GM19467 (cell line): ENCODE results near the gene SETD7.

Experiments
- ATAC-seq: cut with Tn5 transposase; IDR thresholded peaks from one replicate; pipeline ENCODE4 v1.9.1; 2021; ENCODE audit warnings: mild to moderate bottlenecking, moderate library complexity; ENCODE audit not compliant: unreplicated experiment

SETD7 gene

DNA sequence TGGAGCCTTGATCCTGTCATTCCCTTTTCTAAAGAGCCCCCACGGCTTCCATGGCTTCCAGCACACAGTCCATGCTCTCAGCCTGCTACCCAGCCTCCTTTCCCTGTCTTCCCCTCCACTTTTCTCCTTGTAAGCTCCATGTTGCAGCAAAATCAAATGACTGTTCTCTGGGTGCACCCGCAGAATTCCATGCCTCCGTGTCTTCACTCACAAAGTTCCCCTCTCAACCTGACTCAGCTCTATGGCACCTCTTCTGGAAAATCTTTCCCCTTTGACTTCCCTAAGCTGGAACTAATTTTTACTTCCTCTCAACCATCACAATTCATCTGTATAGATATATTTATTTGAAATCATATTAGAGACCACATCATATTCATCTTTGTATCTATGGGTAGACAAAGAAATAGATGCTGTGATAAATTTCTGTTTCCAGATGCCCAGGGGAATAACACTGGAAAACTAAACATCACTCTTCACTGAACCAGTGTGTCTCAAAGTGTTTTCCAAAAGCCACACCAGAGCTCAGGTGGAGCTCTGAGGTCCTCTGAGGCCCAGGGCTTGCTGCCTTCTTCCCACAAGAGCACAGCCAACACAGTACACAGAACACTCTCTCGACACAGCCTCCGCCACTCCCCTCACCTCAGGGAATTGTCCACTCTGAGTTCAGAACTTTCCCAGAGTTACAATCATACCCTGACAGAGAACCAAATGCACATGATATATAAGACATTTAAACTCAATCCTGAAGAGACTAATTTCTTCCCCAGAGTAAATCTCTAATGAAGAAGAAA is 3.3 kb downstream of the SETD7 start:
- no peak for ATAC-seq

DNA sequence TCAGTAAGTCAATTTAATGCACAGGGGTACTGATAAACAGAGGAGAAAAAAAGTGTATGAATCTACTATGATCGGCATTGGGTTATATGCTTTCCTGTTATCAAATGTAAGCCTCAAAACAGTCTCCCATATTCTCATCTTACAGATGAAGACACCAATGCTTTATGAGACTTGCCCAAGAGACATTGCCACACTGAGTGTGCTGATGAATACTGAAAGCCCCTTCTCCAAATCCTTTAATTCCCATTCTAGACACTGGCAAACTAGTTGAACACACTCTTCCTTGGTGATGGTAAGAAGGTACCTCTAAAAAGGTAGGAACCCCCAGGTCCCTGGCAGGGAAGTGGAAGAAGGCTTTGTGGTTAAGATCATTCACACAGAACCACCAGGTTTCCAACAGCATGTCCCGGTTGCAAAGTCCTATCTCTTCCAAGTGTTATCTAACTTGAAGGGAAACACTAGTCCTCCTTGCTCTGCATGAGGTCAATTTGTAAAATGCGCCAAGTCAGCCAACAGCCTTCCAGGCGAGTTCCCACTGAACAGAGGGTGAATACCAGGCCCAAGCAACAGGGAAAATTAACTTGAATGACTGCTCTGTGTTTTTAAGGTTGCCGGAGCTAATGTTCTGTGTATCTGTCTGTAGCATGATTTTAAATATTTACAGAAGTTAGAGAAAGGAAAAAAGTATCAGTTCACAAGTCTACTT is 5.1 kb downstream of the SETD7 start:
- ATAC-seq = no peak

DNA sequence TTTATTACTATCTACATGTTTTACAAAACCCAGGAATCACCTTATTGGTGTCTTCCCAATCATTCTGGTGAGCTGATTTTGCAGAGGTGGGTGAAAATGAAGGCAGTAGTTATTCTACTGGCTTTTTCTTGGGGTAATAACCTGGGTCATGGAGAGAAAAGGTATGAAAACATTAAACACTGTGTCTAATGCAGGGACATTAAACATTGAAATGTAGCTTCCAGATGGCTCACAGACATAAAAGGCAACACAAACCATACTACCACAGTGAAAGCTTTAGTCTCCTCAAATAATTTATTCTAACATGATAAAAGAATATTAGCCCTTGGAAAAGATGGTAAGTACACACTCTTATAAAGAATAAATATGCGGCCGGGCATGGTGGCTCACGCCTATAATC is 8.0 kb downstream of the SETD7 start:
- ATAC-seq = no peak

DNA sequence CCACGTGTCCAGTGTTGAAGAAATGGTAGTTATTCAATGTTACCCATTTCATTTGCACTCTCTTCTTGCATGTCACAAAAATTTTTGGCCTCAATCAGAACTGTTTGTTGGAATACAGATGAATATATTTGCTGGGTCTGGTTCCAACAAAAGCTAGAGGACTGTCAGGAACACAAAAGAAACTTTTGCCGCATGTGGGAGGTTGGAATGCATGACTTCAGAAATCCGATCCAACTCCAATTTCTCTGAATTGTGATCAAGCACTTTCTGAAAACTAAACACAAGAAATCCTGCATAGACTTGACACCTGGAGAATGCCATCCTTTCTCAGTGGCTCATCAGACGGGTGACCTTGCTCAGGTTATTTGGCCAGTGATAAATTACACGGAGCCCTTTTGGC is 15.4 kb downstream of the SETD7 start:
- ATAC-seq = no peak

DNA sequence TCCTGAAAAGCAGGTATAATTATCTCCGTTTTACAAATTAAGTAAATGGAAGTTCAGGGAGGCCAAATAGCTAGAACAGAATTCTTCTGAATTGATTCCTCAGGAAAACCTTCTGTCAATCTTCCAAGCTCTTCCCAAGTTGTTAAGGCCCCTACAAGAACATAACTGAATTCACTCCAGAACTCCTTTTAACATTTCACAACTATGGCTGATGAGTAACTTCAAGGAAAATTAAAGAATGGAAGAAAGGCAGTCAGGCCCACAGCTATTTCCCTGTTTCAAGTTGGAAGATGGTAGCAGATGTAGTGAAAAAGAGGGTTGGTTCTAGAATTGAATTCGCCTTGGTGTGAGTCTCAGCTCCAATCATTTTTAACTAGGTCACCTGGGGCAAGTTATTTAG is 15.9 kb downstream of the SETD7 start:
- no peak for ATAC-seq

DNA sequence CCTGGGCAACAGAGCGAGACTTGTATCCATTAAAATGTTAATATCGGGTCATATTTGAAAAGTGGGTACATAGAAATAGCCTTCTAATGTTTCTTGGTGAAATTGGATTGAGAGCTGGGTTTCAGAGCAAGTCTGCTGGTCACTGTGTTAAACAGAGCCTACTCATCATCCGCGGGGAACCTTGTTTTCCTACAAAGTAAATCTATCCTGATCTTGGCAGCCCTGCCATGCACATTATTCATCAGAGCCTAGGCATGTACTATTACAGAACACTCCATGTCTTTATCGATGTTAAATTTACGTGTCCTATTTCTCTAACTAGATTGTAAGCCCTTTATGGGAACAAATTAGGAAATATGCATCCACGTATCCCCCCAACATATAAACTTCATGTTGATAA is 18.7 kb downstream of the SETD7 start:
- ATAC-seq = no peak

DNA sequence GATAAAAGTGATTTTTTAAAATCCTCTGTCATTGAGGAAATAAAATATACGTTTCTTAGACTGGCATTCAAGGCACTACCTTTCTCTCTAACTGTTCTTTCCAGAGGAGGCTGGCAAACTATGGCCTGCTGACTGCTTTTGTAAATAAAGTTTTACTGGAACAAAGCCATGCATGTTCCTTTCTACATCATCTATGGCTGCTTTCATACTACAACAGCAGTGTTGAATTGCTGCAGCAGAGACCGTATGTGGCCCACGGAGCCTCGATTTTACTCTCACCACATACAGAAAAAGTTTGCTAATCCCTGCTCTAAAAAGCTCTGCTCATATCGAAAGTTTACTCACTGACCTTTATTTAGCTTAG is 20.2 kb downstream of the SETD7 start:
- ATAC-seq = no peak

DNA sequence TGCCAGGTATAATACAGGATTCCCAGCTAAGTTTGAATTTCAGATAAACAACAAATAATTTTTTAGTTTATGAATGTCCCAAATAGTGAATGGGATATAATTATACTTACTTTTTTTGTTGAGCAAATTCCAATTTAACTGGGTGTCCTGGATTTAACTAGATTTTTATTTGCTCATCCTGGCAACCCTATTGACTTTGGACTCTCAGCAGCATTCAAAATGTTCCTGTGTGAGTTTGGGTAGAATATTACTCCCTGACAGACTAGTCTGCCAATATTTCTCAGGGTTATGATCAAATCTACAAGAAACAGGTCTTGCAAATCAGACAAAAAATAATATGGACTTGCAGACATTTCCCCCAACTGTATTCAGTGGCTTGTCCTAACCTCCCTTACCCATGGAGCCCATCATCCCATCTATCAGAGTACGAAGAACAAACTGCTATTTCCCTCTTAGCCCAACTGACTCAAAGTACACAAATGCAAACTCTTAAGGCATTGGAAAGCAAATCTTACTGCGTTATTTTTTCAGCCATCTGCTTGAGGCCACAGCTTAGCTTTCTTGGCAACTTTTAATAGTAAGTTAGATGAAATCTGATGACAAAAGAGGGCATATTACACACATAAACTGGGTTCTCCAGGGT is 20.7 kb downstream of the SETD7 start:
- ATAC-seq = no peak

DNA sequence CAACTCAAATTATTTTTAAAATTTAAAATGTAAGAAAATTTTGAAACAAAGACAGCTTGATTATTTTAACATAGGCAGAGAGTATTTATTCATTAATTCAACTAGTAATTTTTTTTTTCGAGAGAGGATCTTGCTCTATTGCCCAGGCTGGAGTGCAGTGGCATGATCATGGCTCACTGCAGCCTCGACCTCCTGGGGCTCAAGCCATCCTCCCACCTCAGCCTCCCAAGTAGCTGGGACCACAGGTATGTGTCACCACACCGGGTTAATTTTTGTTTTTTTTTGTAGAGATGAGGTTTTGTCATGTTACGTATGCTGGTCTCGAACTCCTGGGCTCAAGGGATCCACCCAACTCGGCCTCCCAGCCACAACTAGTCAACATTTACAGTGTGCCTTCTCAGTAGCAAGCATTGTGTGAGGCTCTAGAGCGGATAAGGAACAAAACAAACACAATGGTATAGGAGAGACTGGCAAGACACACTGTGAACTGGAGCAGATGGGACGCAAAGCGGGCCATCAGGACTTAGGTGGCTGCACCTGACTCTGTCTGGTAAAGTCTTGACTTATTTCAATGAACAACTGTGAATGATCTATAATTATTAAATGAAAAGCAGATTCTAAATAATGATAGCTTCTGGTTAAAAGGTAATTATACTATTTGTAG is 21.6 kb downstream of the SETD7 start:
- ATAC-seq = no peak

DNA sequence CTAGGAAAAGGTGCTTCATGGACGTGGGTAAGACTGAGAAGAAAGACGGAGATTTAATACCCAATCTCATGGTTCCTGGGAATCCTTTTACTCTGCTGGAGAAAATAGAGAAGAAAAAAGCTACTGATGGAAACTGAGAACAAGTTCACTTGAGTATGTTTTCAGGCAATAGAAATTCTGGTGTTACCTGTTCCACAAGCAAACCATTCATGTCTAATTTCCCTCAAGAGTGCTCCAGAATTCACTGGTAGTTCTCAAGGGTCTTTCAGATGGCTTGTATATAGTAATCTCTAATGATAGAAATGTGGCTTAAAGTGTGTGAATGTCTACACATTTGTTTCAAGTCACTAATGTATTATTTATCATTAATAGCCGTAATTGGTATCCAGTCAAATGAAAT is 22.5 kb downstream of the SETD7 start:
- no peak for ATAC-seq

DNA sequence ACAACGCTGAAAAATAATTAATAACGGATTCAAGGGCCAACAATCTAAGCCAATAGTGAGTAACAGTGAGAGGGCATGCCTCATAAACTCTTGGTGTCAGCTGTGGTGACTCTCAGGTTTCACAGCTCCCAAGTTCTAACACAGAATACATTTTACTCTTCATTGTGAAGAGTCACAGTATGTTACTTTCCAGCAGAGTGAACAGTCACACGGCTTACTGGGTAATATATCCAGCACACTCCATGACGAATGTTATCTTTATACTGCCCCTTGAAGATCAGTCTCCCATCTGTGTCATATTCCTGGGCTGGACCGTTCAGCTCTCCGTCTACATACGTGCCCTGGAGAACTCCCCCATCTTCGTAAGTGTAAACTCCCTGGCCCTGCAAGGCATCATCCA is 23.1 kb downstream of the SETD7 start:
- no peak for ATAC-seq

DNA sequence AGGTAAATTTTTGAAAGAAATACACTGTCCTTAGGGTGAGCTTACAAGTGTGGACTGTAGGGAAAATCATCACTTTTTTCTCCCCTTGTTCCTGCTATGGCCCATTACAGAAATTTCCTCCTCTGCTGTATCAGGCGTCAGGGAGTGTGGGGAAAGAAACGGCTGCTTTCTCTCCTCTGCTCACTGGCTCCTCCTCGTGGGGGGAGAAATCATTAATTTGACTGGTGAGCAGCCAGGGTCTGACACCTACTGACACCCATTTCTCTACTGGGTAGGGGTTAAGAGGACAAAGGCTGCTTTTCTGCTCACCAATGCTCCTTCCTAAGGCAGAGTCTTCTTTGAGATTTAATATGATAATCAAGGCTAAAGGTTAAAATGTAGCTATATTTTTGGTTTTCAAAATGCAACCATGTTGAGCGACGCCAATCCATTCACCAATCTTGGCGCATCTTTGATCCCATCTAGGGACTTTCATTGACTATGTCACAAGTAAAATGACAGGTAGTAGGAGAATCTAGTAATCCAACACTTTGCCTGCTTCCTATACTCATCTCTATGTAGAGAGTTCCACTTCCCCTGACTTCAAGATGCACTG is 25.1 kb downstream of the SETD7 start:
- ATAC-seq = no peak

DNA sequence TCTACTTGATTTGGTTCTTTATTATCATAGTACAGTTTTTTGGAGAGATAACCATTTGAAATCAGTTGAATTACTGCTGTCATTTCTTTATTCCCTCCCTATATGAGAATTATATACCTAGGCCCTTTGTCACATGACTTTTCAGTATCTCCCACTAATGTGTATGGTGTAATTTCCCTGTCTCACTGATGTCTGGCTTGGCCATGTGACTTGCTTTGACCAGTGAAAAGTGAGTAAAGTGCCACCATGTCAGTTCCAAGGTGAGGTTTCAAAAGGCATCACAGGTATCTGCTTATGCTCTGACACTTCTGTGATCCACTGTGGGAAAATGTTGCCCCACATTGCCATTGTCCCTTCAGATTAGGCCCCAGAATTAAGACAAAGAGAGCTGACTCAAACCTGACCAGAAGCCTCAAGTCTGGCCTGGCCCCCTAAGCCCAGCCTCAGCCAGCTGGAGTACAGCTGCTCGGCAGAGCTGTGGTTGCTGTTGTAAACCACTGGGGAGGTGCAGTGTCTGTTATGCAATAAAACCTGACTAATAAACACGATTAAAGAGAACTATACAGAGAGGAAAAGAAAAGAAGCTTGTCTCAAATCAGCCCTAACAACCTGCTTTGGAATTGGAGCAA is 27.5 kb downstream of the SETD7 start:
- peak; percentile 90 for ATAC-seq

DNA sequence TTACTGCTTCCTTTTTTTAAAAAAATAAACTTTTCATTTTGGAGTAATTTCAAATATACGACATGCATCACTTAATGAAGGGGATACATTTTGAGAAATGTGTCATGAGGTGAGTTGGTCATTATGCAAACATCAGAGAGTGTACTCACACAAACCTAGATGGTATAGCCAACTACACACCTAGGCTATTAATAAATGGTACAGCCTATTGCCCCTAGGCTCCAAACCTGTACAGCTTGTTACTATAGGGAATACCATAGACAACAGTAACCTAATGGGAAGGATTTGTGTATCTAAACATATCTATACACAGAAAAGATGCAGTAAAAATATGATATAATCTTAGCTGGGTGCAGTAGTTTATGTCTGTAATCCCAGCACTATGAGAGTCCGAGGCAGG is 29.1 kb downstream of the SETD7 start:
- ATAC-seq = no peak

DNA sequence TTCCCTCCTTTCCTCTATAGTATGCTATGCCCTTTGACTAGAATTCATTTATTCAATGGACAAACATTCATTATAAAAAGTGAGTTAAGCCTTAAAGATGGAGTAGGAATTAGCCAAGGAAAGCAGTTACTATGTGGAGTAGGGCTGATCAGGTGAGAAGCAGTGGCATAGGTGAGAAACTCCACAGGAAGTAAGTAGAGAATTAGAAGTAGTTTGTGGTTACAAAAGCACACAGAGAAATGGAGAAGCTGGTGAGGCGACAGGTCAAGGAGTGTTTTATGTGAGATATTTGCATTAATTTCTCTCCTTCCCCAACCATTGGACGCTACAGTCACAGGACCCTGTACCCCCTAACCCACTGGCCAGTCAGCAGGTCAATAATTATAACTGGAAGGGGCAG is 30.6 kb downstream of the SETD7 start:
- no peak for ATAC-seq

DNA sequence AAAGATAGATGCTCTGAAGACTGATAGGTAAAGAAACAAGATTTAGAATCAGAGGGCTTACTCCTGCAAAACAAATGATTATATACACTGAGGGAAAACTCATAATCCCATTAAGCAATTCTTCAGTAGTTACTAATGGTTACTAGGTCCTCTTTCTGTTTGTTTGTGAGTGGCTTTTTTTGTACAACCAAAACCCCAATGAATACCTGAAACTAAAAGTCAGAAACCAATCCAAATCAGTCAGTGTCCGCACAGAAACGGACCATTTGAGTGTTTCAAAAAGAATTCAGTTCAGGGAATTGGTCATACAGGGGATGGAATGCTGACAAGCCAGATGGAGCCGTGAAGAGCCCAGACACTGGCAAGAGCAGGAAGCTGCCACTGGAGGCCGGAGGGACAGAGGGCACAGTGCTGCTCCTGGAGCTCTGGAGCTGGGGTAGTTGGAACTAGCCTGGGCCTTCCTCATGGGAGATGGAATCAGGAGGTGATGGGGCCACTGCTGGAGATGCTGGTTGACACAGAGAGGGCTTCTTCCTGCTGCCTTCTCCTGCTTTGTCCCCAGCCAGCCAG is 31.9 kb downstream of the SETD7 start:
- no peak for ATAC-seq

DNA sequence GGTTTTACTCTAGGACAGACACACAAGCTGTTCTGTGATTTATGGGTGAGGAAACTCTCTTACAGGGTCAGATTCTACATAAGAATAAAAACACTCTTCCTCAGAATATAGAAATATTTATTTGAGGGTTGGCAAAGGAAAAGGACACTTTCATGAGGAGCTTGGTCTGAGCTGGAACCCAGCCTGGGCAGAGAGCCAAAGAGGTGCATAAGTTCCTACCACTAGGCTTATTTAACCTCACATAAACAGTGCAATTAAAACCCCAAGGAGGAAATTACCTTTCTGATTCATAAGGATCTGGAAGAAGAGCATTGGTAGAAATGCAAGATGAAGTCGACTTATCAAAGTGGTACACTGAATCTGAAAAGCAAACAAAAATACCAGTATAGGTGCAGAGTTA is 32.9 kb downstream of the SETD7 start:
- ATAC-seq = no peak

DNA sequence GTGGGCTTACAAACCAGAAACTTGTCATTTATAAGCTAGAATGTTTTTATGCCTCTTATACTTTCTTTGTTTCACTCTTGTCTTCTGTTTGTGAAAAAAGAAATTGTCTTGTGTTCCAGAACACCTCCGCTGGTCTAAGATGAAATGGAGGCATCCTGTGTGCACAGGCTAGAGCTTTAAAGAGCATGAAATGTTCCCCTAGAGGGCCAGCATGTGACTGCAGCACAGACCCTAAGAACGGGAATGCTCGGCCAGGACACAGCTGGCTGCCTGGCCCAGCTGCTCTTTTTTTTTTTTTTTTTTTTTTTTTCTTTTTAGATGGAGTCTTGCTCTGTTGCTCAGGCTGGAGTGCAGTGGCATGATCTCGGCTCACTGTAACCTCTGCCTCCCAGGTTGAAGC is 33.6 kb downstream of the SETD7 start:
- ATAC-seq = no peak

DNA sequence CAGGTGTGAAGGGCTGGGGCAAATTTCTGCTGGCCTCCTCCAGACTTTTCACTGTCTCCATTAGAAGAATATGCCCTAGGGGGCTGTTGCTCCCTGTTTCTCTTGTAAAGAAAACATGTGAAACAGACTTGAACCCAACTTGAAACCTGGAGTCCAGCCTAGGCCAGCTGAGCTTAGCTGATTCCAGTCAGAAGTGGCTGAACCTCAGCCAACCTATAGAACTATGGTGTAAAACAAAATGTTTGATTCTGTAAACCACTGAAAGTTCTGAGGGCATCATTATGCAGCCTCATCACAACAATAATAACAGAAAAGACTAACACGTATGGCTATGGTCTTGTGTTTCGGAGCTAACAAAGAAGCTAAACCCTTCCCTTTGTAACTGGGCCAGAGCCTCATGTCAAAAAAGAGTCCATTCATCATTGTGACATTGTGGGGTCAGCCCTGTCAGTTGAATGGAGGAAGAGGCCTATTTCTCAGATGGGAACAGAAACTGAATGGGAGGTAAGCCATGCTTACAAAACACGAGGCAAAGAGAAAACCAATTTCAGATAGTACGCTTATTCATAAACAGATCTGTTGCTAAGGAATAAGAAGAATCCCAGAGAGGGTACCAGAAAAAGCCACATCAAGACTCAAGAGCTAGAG is 34.1 kb downstream of the SETD7 start:
- ATAC-seq = no peak

DNA sequence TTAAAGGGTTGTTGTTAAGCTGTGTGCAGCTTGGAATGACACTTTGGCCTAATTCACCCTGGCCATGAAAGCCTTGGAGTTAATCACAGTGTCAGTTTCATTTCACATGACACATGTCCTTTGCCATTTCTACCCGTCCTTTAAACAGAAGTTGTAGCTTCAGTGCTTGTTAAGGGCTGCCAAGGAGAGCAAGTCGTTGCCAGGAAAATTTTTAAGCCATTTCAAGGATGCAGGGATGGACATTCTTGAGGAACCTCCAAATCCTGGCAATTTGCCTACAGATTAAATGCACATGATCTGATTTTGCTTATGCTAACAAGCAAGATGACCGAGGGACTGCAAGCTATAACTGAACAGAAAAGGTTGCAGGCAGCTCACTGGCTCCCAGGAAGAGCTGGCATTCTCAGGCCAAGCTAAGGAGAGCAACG is 40.5 kb downstream of the SETD7 start:
- no peak for ATAC-seq
